ENCODE measurements around the gene MCCC1. TPM values are rescaled to one million over a fixed set of nuclear protein-coding genes. Genes with fewer than 3 reads are reported as not detected.
"Not testable (repeated sequence)": the region's sequence is repeated elsewhere in the genome, so short reads cannot be mapped to it uniquely, and the experiment has no call there.

MCCC1 gene
- total RNA-seq, 4 donors from 2014 or later, result 21.9 to 50.0 (median 34.2) TPM

DNA sequence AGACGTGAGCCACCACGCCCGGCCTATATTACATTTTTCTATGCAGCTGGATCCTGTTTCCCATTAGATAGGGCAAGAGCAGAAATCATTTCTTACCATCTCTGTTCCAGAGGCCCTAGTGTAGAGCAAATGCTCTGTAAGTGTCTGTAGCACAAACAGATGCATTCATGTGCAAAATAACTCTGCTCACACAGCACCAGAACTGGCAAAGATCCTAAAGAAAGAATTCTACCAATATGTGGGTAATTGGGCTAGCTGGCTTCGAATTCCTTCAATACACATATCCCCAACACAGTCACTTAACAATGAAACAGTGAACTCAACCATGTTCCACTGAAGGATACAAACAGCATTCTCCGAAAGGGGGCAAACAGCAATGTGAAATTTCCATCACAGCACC lies 86.2 kb downstream of the MCCC1 start:
- H3K27ac ChIP-seq, result no peak overlapping the region
- WGBS, 2 donors, result 90 to 92% methylated on average over 5 of the region's 5 CpGs
- TF ChIP-seq, protein P1, sequence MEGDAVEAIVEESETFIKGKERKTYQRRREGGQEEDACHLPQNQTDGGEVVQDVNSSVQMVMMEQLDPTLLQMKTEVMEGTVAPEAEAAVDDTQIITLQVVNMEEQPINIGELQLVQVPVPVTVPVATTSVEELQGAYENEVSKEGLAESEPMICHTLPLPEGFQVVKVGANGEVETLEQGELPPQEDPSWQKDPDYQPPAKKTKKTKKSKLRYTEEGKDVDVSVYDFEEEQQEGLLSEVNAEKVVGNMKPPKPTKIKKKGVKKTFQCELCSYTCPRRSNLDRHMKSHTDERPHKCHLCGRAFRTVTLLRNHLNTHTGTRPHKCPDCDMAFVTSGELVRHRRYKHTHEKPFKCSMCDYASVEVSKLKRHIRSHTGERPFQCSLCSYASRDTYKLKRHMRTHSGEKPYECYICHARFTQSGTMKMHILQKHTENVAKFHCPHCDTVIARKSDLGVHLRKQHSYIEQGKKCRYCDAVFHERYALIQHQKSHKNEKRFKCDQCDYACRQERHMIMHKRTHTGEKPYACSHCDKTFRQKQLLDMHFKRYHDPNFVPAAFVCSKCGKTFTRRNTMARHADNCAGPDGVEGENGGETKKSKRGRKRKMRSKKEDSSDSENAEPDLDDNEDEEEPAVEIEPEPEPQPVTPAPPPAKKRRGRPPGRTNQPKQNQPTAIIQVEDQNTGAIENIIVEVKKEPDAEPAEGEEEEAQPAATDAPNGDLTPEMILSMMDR (IDR thresholded peaks at IDR 0.05), result no peak
- no peak for TF ChIP-seq POLR2A (IDR thresholded peaks at IDR 0.05)
- no peak for DNase-seq
- no peaks in the 10 kb centered on the region for H3K9me3 ChIP-seq
- H3K36me3 ChIP-seq, result peaks cover 0 to 70% (median 0%) of the 10 kb centered on the region in 3 donors
- H3K4me1 ChIP-seq, result no peaks in the 10 kb centered on the region
- H3K4me3 ChIP-seq, result no peak overlapping the region
- intact Hi-C loops (cut with DNase I), result no loop called here
- H3K27me3 ChIP-seq, result no peaks in the 10 kb centered on the region

DNA sequence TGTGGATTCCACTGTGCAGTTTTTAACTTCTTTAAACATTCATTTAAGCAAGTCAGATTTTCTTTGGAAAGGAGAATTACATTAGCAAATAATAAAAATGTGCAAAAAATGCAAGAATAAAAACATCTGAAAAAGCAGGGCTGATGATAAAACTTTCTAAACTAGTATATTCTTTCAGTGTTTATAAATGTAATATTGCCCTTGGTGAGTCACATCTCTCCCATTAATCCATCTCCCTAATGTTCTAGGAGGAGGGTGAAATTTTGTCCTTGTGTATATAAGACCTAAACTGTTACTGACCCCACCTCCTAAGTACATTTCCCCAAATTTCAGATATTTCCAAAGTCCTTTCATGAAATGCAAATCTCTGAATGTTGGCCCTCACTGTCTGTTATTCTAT lies 90.5 kb downstream of the MCCC1 start:
- peaks cover 0 to 28% (median 0%) of the 10 kb centered on the region in 3 donors for H3K36me3 ChIP-seq
- no peak overlapping the region for H3K4me3 ChIP-seq
- TF ChIP-seq, protein P1 (IDR thresholded peaks at IDR 0.05), result no peak
- TF ChIP-seq POLR2A (IDR thresholded peaks at IDR 0.05), result no peak
- DNase-seq, result no peak
- no peaks in the 10 kb centered on the region for H3K4me1 ChIP-seq
- no peak overlapping the region for H3K27ac ChIP-seq
- H3K27me3 ChIP-seq, result no peaks in the 10 kb centered on the region
- H3K9me3 ChIP-seq, result no peaks in the 10 kb centered on the region
- intact Hi-C loops (cut with DNase I), result no loop called here

DNA sequence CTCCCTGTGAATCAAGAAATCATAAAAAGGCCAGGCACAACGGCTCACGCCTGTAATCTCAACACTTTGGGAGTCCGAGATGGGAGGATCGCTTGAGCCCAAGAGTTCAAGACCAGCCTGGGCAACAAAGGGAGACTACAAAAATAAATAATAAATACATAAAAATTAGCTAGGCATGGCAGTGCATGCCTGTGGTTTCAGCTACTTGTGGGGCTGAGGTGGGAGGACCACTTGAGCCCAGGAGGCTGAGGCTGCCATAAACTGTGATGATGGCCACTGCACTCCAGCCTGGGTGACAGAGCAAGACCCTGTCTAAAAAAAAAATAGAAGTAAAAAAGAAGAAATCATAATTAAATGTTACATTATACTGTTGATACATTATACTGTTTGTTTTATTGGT lies 91.0 kb downstream of the MCCC1 start:
- Histone ChIP-seq H3K36me3 (peaks cover 0 to 23% (median 0%) of the 10 kb centered on the region in 3 donors), H3K27me3 (no peaks in the 10 kb centered on the region), H3K4me1 (no peaks in the 10 kb centered on the region), H3K9me3 (no peaks in the 10 kb centered on the region), H3K4me3 (no peak overlapping the region), H3K27ac (no peak overlapping the region)
- WGBS, 2 donors, result 92 to 97% methylated on average over 4 of the region's 4 CpGs
- no peak for DNase-seq
- no peak for TF ChIP-seq POLR2A (IDR thresholded peaks at IDR 0.05)
- TF ChIP-seq, protein P1 (IDR thresholded peaks at IDR 0.05), result no peak
- intact Hi-C loops (cut with DNase I), result no loop called here

DNA sequence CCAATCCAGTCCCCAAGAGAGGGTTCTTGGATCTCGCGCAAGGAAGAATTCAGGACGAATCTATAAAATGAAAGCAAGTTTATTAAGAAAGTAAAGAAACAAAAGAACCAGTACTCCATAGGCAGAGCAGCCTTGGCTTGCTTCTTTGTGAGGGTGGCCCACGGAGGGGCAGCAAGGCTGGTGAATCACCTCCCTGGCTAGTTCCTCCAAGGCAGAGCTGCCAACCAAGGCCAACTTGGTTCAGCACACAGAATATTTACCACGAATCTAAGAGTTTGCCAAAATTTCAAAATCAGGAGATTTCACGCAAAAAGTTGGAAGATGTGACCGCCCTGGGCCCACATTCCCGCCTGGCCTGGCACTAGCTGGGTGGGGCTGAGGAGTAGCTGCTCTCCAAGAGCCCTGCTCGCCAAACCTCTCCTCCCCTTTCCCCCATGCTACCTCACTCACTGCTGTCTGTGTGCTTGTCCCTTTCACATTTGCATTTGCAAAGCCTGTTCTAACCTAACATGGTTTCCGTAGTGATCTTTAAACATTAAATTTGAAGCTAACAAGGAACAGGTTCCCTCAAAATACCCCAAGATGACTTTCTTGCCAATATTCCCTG lies 92.8 kb downstream of the MCCC1 start:
- Histone ChIP-seq H3K4me3 (no peak overlapping the region), H3K4me1 (no peaks in the 10 kb centered on the region), H3K9me3 (no peaks in the 10 kb centered on the region), H3K36me3 (peaks cover 0 to 8% (median 0%) of the 10 kb centered on the region in 3 donors), H3K27ac (no peak overlapping the region), H3K27me3 (no peaks in the 10 kb centered on the region)
- 77 to 89% methylated on average over 10 of the region's 10 CpGs for WGBS, 2 donors
- intact Hi-C loops (cut with DNase I), result no loop called here
- no peak for TF ChIP-seq POLR2A (IDR thresholded peaks at IDR 0.05)
- TF ChIP-seq, protein P1 (IDR thresholded peaks at IDR 0.05), result no peak
- no peak for DNase-seq

DNA sequence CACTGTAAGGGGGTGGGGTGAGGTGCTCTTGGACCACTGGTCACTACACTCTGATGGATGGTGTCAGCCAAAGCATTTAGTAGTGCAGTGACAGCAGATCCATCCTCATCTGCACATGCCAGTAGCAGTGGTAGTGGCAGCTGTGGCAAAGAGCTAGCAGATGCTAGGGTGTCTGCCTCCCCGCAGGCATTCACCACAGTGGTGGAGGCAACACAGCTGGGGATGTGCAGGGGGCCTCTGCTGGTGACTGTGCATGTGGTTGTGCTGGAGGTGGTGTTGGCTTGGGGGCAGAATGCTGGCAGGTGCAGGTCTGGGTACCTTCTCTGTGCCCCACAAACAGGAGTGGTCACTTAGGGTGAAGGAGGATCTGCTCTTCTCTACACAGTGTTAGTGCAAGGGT lies 99.5 kb downstream of the MCCC1 start:
- intact Hi-C loops (cut with DNase I), result no loop called here
- 33% methylated on average over 1 of the region's 1 CpG; no CpG with 5 or more reads in 1 of the 2 donors for WGBS, 2 donors
- Histone ChIP-seq H3K9me3 (peaks cover 0 to 4% (median 0%) of the 10 kb centered on the region in 3 donors), H3K27ac (no peak overlapping the region), H3K4me1 (no peaks in the 10 kb centered on the region), H3K27me3 (no peaks in the 10 kb centered on the region), H3K36me3 (no peaks in the 10 kb centered on the region), H3K4me3 (no peak overlapping the region)
- no peak for TF ChIP-seq POLR2A (IDR thresholded peaks at IDR 0.05)
- TF ChIP-seq, protein P1 (IDR thresholded peaks at IDR 0.05), result no peak
- no peak for DNase-seq

DNA sequence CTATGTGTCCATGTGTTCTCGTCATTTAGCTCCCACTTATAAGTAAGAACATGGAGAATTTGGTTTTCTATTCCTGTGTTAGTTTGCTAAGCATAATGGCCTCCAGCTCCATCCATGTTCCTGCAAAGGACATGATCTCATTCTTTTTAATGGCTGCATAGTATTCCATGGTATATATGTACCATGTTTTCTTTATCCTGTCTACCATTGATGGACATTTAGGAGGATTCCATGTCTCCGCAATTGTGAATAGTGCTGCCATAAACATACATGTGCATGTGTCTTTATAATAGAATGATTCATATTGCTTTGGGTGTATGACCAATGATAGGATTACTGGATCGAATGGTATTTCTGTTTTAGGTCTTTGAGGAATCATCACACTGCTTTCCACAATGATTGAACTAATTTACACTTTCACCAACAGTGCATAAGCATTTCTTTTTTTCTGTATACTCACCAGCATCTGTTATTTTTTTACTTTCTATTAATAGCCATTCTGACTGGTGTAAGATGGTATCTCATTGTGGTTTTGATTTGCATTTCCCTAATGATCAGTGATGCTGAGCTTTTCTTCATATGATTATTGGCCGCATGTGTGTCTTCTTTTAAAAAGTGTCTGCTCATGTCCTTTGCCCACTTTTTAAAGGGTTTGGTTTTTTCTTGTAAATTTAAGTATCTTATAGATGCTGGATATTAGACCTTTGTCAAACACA lies 105.7 kb downstream of the MCCC1 start:
- H3K9me3 ChIP-seq, result peaks cover 0 to 12% (median 0%) of the 10 kb centered on the region in 3 donors
- H3K27me3 ChIP-seq; intact Hi-C loops (cut with DNase I); H3K27ac ChIP-seq; DNase-seq; H3K4me3 ChIP-seq; H3K4me1 ChIP-seq; H3K36me3 ChIP-seq: not testable (repeated sequence)
- WGBS, 2 donors, result 81 to 85% methylated on average over 4 of the region's 4 CpGs

All from esophagus squamous epithelium (tissue), 5 donors.